ENCODE measurements around the gene CDKAL1. TPM values are rescaled to one million over a fixed set of nuclear protein-coding genes. Genes with fewer than 3 reads are reported as not detected.

CDKAL1 gene
- total RNA-seq, 1 donor from 2014 or later, result 11.3 TPM

DNA sequence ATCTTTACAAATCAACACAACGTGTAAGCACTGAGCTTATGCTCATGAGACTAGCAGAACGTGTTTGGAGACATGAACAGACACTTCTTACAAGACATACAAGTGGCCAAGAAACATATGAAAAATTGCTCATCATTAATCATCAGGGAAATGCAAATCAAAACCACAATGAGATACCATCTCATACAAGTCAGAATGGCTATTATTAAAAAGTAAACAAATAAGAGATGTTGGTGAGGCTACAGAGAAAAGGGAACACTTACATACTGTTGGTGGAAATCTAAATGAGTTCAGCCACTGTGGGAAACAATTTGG lies 731.4 kb downstream of the CDKAL1 start:
- H3K4me3 ChIP-seq, result no peak overlapping the region
- H3K36me3 ChIP-seq, result no peaks in the 10 kb centered on the region
- H3K27me3 ChIP-seq, result no peaks in the 10 kb centered on the region
- peaks cover 6% of the 10 kb centered on the region for H3K4me1 ChIP-seq
- intact Hi-C loops (cut with DNase I), result no loop called here
- no peaks in the 10 kb centered on the region for H3K9me3 ChIP-seq
- DNase-seq (ENCODE audit: extremely low spot score in 2 of 2), result no peak
- TF ChIP-seq POLR2A (IDR thresholded peaks at IDR 0.05), result no peak
- no peak for TF ChIP-seq CTCF (IDR thresholded peaks at IDR 0.05)
- TF ChIP-seq POLR2AphosphoS5 (IDR thresholded peaks at IDR 0.05; ENCODE audit: insufficient read depth in 1 of 2, low read depth in 1 of 2), result no peak
- no peak overlapping the region for H3K27ac ChIP-seq

GRCh38 chr6:21270636-21271201 lies 736.5 kb downstream of the CDKAL1 start:
- Histone ChIP-seq H3K27me3 (no peaks in the 10 kb centered on the region), H3K4me1 (no peaks in the 10 kb centered on the region), H3K27ac (no peak overlapping the region), H3K9me3 (no peaks in the 10 kb centered on the region), H3K36me3 (no peaks in the 10 kb centered on the region), H3K4me3 (no peak overlapping the region)
- no peak for DNase-seq (ENCODE audit: extremely low spot score in 2 of 2)
- TF ChIP-seq POLR2A (IDR thresholded peaks at IDR 0.05) (no peak), CTCF (IDR thresholded peaks at IDR 0.05) (no peak), POLR2AphosphoS5 (IDR thresholded peaks at IDR 0.05; ENCODE audit: insufficient read depth in 1 of 2, low read depth in 1 of 2) (no peak)
- intact Hi-C loops (cut with DNase I), result no loop called here

DNA sequence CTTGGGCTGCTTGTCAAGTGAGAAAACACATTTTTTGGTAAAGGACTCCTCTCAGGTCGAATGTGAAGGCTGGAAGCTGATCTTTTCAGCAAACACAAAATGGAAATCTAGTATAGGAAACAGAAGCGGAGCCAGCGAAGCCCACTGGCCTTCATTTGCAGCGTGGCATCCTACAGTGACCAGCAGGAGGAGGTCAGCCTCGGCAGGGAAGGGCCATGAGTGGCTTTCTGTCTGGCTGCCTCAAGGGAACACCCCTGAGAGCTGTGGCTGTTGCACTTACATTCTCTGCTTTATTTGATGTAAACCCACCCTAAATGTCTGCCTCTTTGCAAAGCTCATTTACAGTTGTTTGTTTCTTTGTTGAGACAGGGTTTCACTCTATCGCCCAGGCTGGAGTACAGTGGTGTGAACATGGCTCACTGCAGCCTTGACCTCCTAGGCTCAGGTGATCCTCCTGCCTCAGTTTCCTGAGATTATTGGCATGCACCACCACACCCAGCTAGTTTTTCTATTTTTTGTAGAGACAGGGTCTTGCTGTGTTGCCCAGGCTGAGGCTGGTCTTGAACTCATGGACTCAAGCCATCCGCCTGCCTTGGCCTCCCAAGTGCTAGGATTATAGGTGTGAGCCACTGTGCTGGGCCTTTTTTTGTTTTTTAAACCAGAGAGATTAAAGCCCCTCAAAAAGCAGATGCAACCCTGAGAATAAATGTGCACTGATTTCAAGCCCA lies 737.3 kb downstream of the CDKAL1 start:
- intact Hi-C loops (cut with DNase I), result no loop called here

GRCh38 chr6:21273451-21273850 lies 739.2 kb downstream of the CDKAL1 start:
- H3K9me3 ChIP-seq, result no peaks in the 10 kb centered on the region
- no peak for DNase-seq (ENCODE audit: extremely low spot score in 2 of 2)
- intact Hi-C loops (cut with DNase I), result no loop called here

More for the DNA sequence above, 737.3 kb downstream of the CDKAL1 start:
- Histone ChIP-seq H3K9me3 (no peaks in the 10 kb centered on the region), H3K27ac (no peak overlapping the region), H3K4me3 (no peak overlapping the region), H3K27me3 (no peaks in the 10 kb centered on the region), H3K36me3 (no peaks in the 10 kb centered on the region), H3K4me1 (no peaks in the 10 kb centered on the region)
- TF ChIP-seq CTCF (IDR thresholded peaks at IDR 0.05) (no peak), POLR2A (IDR thresholded peaks at IDR 0.05) (no peak), POLR2AphosphoS5 (IDR thresholded peaks at IDR 0.05; ENCODE audit: insufficient read depth in 1 of 2, low read depth in 1 of 2) (no peak)
- no peak for DNase-seq (ENCODE audit: extremely low spot score in 2 of 2)

More at GRCh38 chr6:21273451-21273850, 739.2 kb downstream of the CDKAL1 start:
- no peak for TF ChIP-seq CTCF (IDR thresholded peaks at IDR 0.05)
- no peak for TF ChIP-seq POLR2AphosphoS5 (IDR thresholded peaks at IDR 0.05; ENCODE audit: insufficient read depth in 1 of 2, low read depth in 1 of 2)
- H3K4me1 ChIP-seq, result no peaks in the 10 kb centered on the region
- H3K4me3 ChIP-seq, result no peak overlapping the region
- H3K27ac ChIP-seq, result no peak overlapping the region
- no peaks in the 10 kb centered on the region for H3K27me3 ChIP-seq
- H3K36me3 ChIP-seq, result no peaks in the 10 kb centered on the region

Data from vagina (tissue), 2 donors.